Large intestine (tissue), 3 donors: ENCODE results near the gene DLGAP1. TPM values are rescaled to one million over a fixed set of nuclear protein-coding genes. Genes with fewer than 3 reads are reported as not detected.
A peak's percentile ranks its signal among the peaks of the same experiment; 100 is the strongest.

Experiments used
- DNase-seq, 2 donors: peaks; one replicate each; pipeline versions ENCODE4 v3.0.0 to v3.0.0-alpha.2; 2013
- H3K27ac ChIP-seq: one replicate; pipeline ENCODE4 v1.5.1; 2013; ENCODE audit warnings: low read length
- H3K27me3 ChIP-seq: 2 replicates; pipeline ENCODE4 v1.6.1; 2013; ENCODE audit warnings: low read length; ENCODE audit not compliant: control insufficient read depth, insufficient read depth
- H3K36me3 ChIP-seq: 2 replicates; pipeline ENCODE4 v1.6.1; 2013; ENCODE audit warnings: low read length; ENCODE audit not compliant: control insufficient read depth, insufficient read depth
- H3K4me1 ChIP-seq: one replicate; pipeline ENCODE4 v1.6.1; 2013; ENCODE audit warnings: low read length; ENCODE audit not compliant: control insufficient read depth, insufficient read depth
- H3K4me3 ChIP-seq: one replicate; pipeline ENCODE4 v1.5.1; 2013; ENCODE audit warnings: low read length
- H3K9me3 ChIP-seq: one replicate; pipeline ENCODE4 v1.6.1; 2013; ENCODE audit warnings: mild to moderate bottlenecking, low read depth, low read length, moderate library complexity; ENCODE audit not compliant: control insufficient read depth
- WGBS: methylation state at CpG from one replicate; pipeline ENCODE4 v1.1.5; 2013; ENCODE audit warnings: low lambda C conversion rate; ENCODE audit not compliant: insufficient coverage; 5-methylcytosine and 5-hydroxymethylcytosine counted together
- polyA plus RNA-seq: library from polyadenylated mRNA; unstranded; fragments of 120-200 nt; gene quantifications from one replicate; pipeline ENCODE4 v1.2.1, GENCODE V29; 2013

Gene DLGAP1
- polyA plus RNA-seq, 1 donor: 0.69 TPM

GRCh38 chr18:3874125-3874524 lies 581.0 kb downstream of the DLGAP1 start:
- WGBS: 56% methylated on average over 7 of the region's 7 CpGs
- peaks cover 10% of the 10 kb centered on the region for H3K4me1 ChIP-seq
- H3K9me3 ChIP-seq: peaks cover 2% of the 10 kb centered on the region
- no peak overlapping the region for H3K27ac ChIP-seq
- no peak for DNase-seq
- H3K27me3 ChIP-seq: no peaks in the 10 kb centered on the region
- no peaks in the 10 kb centered on the region for H3K36me3 ChIP-seq
- no peak overlapping the region for H3K4me3 ChIP-seq

GRCh38 chr18:3873698-3874097 lies 581.4 kb downstream of the DLGAP1 start:
- Histone ChIP-seq H3K9me3 (no peaks in the 10 kb centered on the region), H3K27ac (no peak overlapping the region), H3K4me3 (no peak overlapping the region), H3K27me3 (no peaks in the 10 kb centered on the region), H3K4me1 (peaks cover 10% of the 10 kb centered on the region), H3K36me3 (no peaks in the 10 kb centered on the region)
- 100% methylated on average over 1 of the region's 1 CpG for WGBS
- DNase-seq: no peak

- DNase-seq: no peak
- Histone ChIP-seq H3K27ac (no peak overlapping the region), H3K27me3 (no peaks in the 10 kb centered on the region), H3K4me1 (peaks cover 10% of the 10 kb centered on the region), H3K36me3 (no peaks in the 10 kb centered on the region), H3K4me3 (no peak overlapping the region), H3K9me3 (no peaks in the 10 kb centered on the region)
Observed at GRCh38 chr18:3873211-3873610, 581.9 kb downstream of the DLGAP1 start.

GRCh38 chr18:3872641-3873040 lies 582.5 kb downstream of the DLGAP1 start:
- H3K4me3 ChIP-seq: no peak overlapping the region
- no peaks in the 10 kb centered on the region for H3K36me3 ChIP-seq
- no peaks in the 10 kb centered on the region for H3K27me3 ChIP-seq
- H3K27ac ChIP-seq: peak overlapping the region; percentile 52
- DNase-seq: peak; percentile 40 to 63
- peaks cover 8% of the 10 kb centered on the region for H3K4me1 ChIP-seq
- H3K9me3 ChIP-seq: no peaks in the 10 kb centered on the region
- WGBS: no CpG with 5 or more reads among the region's 2 CpGs

GRCh38 chr18:3871687-3872086 lies 583.4 kb downstream of the DLGAP1 start:
- no peak overlapping the region for H3K4me3 ChIP-seq
- no peak for DNase-seq
- H3K36me3 ChIP-seq: no peaks in the 10 kb centered on the region
- peaks cover 7% of the 10 kb centered on the region for H3K4me1 ChIP-seq
- H3K27ac ChIP-seq: no peak overlapping the region
- WGBS: 100% methylated on average over 1 of the region's 2 CpGs
- no peaks in the 10 kb centered on the region for H3K9me3 ChIP-seq
- no peaks in the 10 kb centered on the region for H3K27me3 ChIP-seq

GRCh38 chr18:3870914-3871313 lies 584.2 kb downstream of the DLGAP1 start:
- no peaks in the 10 kb centered on the region for H3K27me3 ChIP-seq
- no peaks in the 10 kb centered on the region for H3K36me3 ChIP-seq
- H3K4me1 ChIP-seq: peaks cover 5% of the 10 kb centered on the region
- H3K9me3 ChIP-seq: no peaks in the 10 kb centered on the region
- WGBS: 60% methylated on average over 1 of the region's 4 CpGs
- no peak for DNase-seq
- H3K27ac ChIP-seq: no peak overlapping the region
- no peak overlapping the region for H3K4me3 ChIP-seq

GRCh38 chr18:3869848-3870247 lies 585.3 kb downstream of the DLGAP1 start:
- H3K4me1 ChIP-seq: peaks cover 5% of the 10 kb centered on the region
- no CpG with 5 or more reads among the region's 2 CpGs for WGBS
- no peak overlapping the region for H3K4me3 ChIP-seq
- H3K36me3 ChIP-seq: no peaks in the 10 kb centered on the region
- no peak overlapping the region for H3K27ac ChIP-seq
- peak; percentile 24 to 48 for DNase-seq
- no peaks in the 10 kb centered on the region for H3K9me3 ChIP-seq
- no peaks in the 10 kb centered on the region for H3K27me3 ChIP-seq

GRCh38 chr18:3867864-3868311 lies 587.2 kb downstream of the DLGAP1 start:
- DNase-seq: no peak

GRCh38 chr18:3867236-3867635 lies 587.9 kb downstream of the DLGAP1 start:
- no CpG with 5 or more reads among the region's 3 CpGs for WGBS
- H3K27me3 ChIP-seq: no peaks in the 10 kb centered on the region
- no peaks in the 10 kb centered on the region for H3K36me3 ChIP-seq
- H3K9me3 ChIP-seq: no peaks in the 10 kb centered on the region
- peaks cover 2% of the 10 kb centered on the region for H3K4me1 ChIP-seq
- H3K4me3 ChIP-seq: no peak overlapping the region
- DNase-seq: no peak
- H3K27ac ChIP-seq: no peak overlapping the region

More at GRCh38 chr18:3867864-3868311, 587.2 kb downstream of the DLGAP1 start:
- WGBS: 93% methylated on average over 3 of the region's 8 CpGs
- no peaks in the 10 kb centered on the region for H3K36me3 ChIP-seq
- H3K27ac ChIP-seq: no peak overlapping the region
- peaks cover 3% of the 10 kb centered on the region for H3K4me1 ChIP-seq
- no peaks in the 10 kb centered on the region for H3K27me3 ChIP-seq
- H3K9me3 ChIP-seq: no peaks in the 10 kb centered on the region
- H3K4me3 ChIP-seq: no peak overlapping the region

- no peak for DNase-seq
- H3K4me3 ChIP-seq: no peak overlapping the region
- WGBS: 100% methylated on average over 1 of the region's 4 CpGs
- no peak overlapping the region for H3K27ac ChIP-seq
- peaks cover 2% of the 10 kb centered on the region for H3K4me1 ChIP-seq
- H3K9me3 ChIP-seq: no peaks in the 10 kb centered on the region
- H3K27me3 ChIP-seq: no peaks in the 10 kb centered on the region
- no peaks in the 10 kb centered on the region for H3K36me3 ChIP-seq
Observed at GRCh38 chr18:3864669-3865298, 590.3 kb downstream of the DLGAP1 start.

- H3K36me3 ChIP-seq: no peaks in the 10 kb centered on the region
Observed at GRCh38 chr18:3863593-3863992, 591.5 kb downstream of the DLGAP1 start.

More at GRCh38 chr18:3863593-3863992, 591.5 kb downstream of the DLGAP1 start:
- Histone ChIP-seq H3K4me3 (no peak overlapping the region), H3K9me3 (no peaks in the 10 kb centered on the region), H3K4me1 (peaks cover 2% of the 10 kb centered on the region), H3K27me3 (no peaks in the 10 kb centered on the region), H3K27ac (no peak overlapping the region)
- no peak for DNase-seq
- no CpG with 5 or more reads among the region's 4 CpGs for WGBS
